ENCODE data around the gene KLRC4.

GRCh38 chr12:10365696-10366405 is 43.7 kb downstream of the KLRC4 start:
- TF ChIP-seq SIN3A (IDR thresholded peaks at IDR 0.05; ENCODE audit: borderline replicate concordance, insufficient read depth, low read length) (no peak), POLR2AphosphoS5 (IDR thresholded peaks at IDR 0.05; ENCODE audit: low read depth, low read length) (no peak), REST (IDR thresholded peaks at IDR 0.05; ENCODE audit: insufficient read depth in 1 of 2, low read depth in 2 of 2, low read length in 2 of 2) (no peak)

Data from PFSK-1 (cell line).